H1 (cell line): Measurements from ENCODE around the gene KISS1. TPM values are rescaled to one million over a fixed set of nuclear protein-coding genes. Genes with fewer than 3 reads are reported as not detected.

Source experiments
- CTCF ChIA-PET: fragments of 300-600 bp; sonication (Branson Sonifier 250); formaldehyde crosslinking; loops from one replicate; lab custom pipeline; 2021; ENCODE audit not compliant: partially characterized antibody; lab: Charles Lee
- POLR2A ChIA-PET: fragments of 300-600 bp; sonication (Branson Sonifier 250); formaldehyde crosslinking; loops from one replicate; lab custom pipeline; 2021; ENCODE audit warnings: inconsistent platforms; ENCODE audit not compliant: partially characterized antibody; lab: Charles Lee
- DNase-seq, 2 experiments: peaks; one replicate each; pipeline versions ENCODE4 v3.0.0 to v3.0.0-alpha.2; 2010 to 2022; ENCODE audit warnings: low spot score in 2 of 2, low read depth in 1 of 2, mixed read lengths in 1 of 2
- FAIRE-seq: peaks from 2 replicates; lab custom pipeline; 2011; peaks lifted over from hg19 to GRCh38; lab: Jason Lieb, UNC
- H2AFZ ChIP-seq: 2 replicates; pipeline ENCODE4 v1.8.1; 2012; ENCODE audit warnings: low read length, inconsistent platforms
- H2AK5ac ChIP-seq: 2 replicates; pipeline ENCODE4 v1.6.1; 2013; ENCODE audit warnings: low read depth, low read length
- H2BK120ac ChIP-seq: replicated peaks from 2 replicates; pipeline ENCODE3; 2013; ENCODE audit warnings: low read depth, low read length, inconsistent platforms
- H2BK12ac ChIP-seq: 2 replicates; pipeline ENCODE4 v1.6.1; 2013; ENCODE audit warnings: low read depth, low read length
- H2BK15ac ChIP-seq: 2 replicates; pipeline ENCODE4 v1.6.1; 2013; ENCODE audit warnings: low read length
- H2BK20ac ChIP-seq: 2 replicates; pipeline ENCODE4 v1.6.1; 2013; ENCODE audit warnings: low read length
- H2BK5ac ChIP-seq: 2 replicates; pipeline ENCODE4 v1.6.1; 2013; ENCODE audit warnings: low read depth, low read length
- H3K14ac ChIP-seq: 2 replicates; pipeline ENCODE4 v1.6.1; 2013; ENCODE audit warnings: inconsistent platforms; ENCODE audit not compliant: insufficient read length
- H3K18ac ChIP-seq: 2 replicates; pipeline ENCODE4 v1.6.1; 2013; ENCODE audit warnings: low read length; ENCODE audit errors: extremely low read depth
- H3K23ac ChIP-seq: 2 replicates; pipeline ENCODE4 v1.6.1; 2013; ENCODE audit warnings: inconsistent platforms; ENCODE audit not compliant: insufficient read length
- H3K23me2 ChIP-seq: 2 replicates; pipeline ENCODE4 v1.6.1; 2013; ENCODE audit warnings: low read depth, low read length
- H3K27ac ChIP-seq: 2 replicates; pipeline ENCODE4 v1.6.1; 2011; ENCODE audit warnings: low read depth, low read length, inconsistent platforms
- H3K27me3 ChIP-seq, 4 experiments: replicated peaks in 1 of 4; 1 replicate in 1 of 4; 2 replicates in 3 of 4; pipeline versions ENCODE4 v1.6.1 to v1.8.1; 2011 to 2013; ENCODE audit warnings: low read length in 3 of 4, mild to moderate bottlenecking in 3 of 4, inconsistent platforms in 2 of 4, mixed read lengths in 2 of 4, moderate library complexity in 1 of 4; ENCODE audit not compliant: control insufficient read depth in 3 of 4, insufficient read depth in 3 of 4; ENCODE audit errors: extremely low read depth in 1 of 4
- H3K36me3 ChIP-seq, 4 experiments: 2 replicates each; pipeline versions ENCODE4 v1.6.1 to v1.8.1; 2011 to 2013; ENCODE audit warnings: mild to moderate bottlenecking in 4 of 4, low read length in 3 of 4, moderate library complexity in 2 of 4, control low read depth in 1 of 4, inconsistent platforms in 1 of 4; ENCODE audit not compliant: insufficient read depth in 4 of 4, control insufficient read depth in 2 of 4
- H3K4ac ChIP-seq: replicated peaks from 2 replicates; pipeline ENCODE3; 2013; ENCODE audit warnings: low read length, low read depth, mixed read lengths, inconsistent platforms; ENCODE audit not compliant: insufficient read length
- H3K4me1 ChIP-seq, 4 experiments: replicated peaks in 1 of 4; 1 replicate in 1 of 4; 2 replicates in 3 of 4; pipeline versions ENCODE4 v1.6.1 to v1.8.1; 2011 to 2013; ENCODE audit warnings: low read length in 3 of 4, inconsistent platforms in 2 of 4, mixed read lengths in 1 of 4; ENCODE audit not compliant: insufficient read depth in 4 of 4, control insufficient read depth in 3 of 4
- H3K4me2 ChIP-seq, 2 experiments: 2 replicates each; pipeline versions ENCODE4 v1.6.1 to v1.8.1; 2011 to 2013; ENCODE audit warnings: low read depth in 2 of 2, low read length in 2 of 2, control low read depth in 1 of 2, inconsistent platforms in 1 of 2, mild to moderate bottlenecking in 1 of 2; ENCODE audit not compliant: insufficient read depth in 1 of 2
- H3K4me3 ChIP-seq, 4 experiments: fragments of 200-600, 300-600 bp in 1 of 4; sonication (generic), shearing (Covaris generic), sonication (Bioruptor Twin) in 1 of 4; 2 replicates each; pipeline versions ENCODE4 v1.5.1 to v1.8.1; 2011 to 2016; ENCODE audit warnings: low read length in 4 of 4, low read depth in 3 of 4, control low read depth in 2 of 4, inconsistent platforms in 2 of 4, mild to moderate bottlenecking in 2 of 4, mixed read lengths in 1 of 4, moderate library complexity in 1 of 4; ENCODE audit not compliant: insufficient read depth in 2 of 4; ENCODE audit errors: extremely low read depth in 1 of 4
- H3K56ac ChIP-seq: replicated peaks from 2 replicates; pipeline ENCODE3; 2013; ENCODE audit warnings: low read depth, mild to moderate bottlenecking, mixed read lengths, low read length, inconsistent platforms; ENCODE audit not compliant: insufficient read length
- H3K79me1 ChIP-seq: 2 replicates; pipeline ENCODE4 v1.6.1; 2013; ENCODE audit warnings: low read depth, low read length, control low read depth
- H3K79me2 ChIP-seq, 2 experiments: 2 replicates each; pipeline versions ENCODE4 v1.6.1 to v1.8.1; 2012 to 2013; ENCODE audit warnings: low read length in 2 of 2, mild to moderate bottlenecking in 2 of 2, inconsistent platforms in 1 of 2; ENCODE audit not compliant: insufficient read depth in 2 of 2, control insufficient read depth in 1 of 2
- H3K9ac ChIP-seq, 4 experiments: replicated peaks in 1 of 4; 1 replicate in 1 of 4; 2 replicates in 3 of 4; pipeline versions ENCODE4 v1.6.1 to v1.8.1; 2011 to 2013; ENCODE audit warnings: low read depth in 3 of 4, low read length in 3 of 4, control low read depth in 2 of 4, mild to moderate bottlenecking in 2 of 4, moderate library complexity in 2 of 4, inconsistent platforms in 1 of 4; ENCODE audit errors: extremely low read depth in 1 of 4
- H3K9me3 ChIP-seq, 2 experiments: 2 replicates each; pipeline versions ENCODE4 v1.6.1 to v1.8.1; 2012 to 2013; ENCODE audit warnings: mild to moderate bottlenecking in 2 of 2, moderate library complexity in 2 of 2, control low read depth in 1 of 2, inconsistent platforms in 1 of 2, low read depth in 1 of 2, low read length in 1 of 2, mixed read lengths in 1 of 2; ENCODE audit not compliant: insufficient read depth in 2 of 2
- H4K20me1 ChIP-seq, 2 experiments: replicated peaks in 1 of 2; 2 replicates each; pipeline versions ENCODE3 to v1.8.1; 2011 to 2013; ENCODE audit warnings: inconsistent platforms in 2 of 2, low read length in 2 of 2, mild to moderate bottlenecking in 1 of 2; ENCODE audit not compliant: insufficient read depth in 2 of 2, control insufficient read depth in 1 of 2
- H4K5ac ChIP-seq: 2 replicates; pipeline ENCODE4 v1.6.1; 2013; ENCODE audit warnings: low read length, low read depth, mixed read lengths, inconsistent platforms; ENCODE audit not compliant: insufficient read length
- H4K8ac ChIP-seq: 2 replicates; pipeline ENCODE4 v1.8.0; 2013; ENCODE audit warnings: mild to moderate bottlenecking, moderate library complexity, low read length, inconsistent platforms; ENCODE audit not compliant: insufficient read depth; ENCODE audit errors: extremely low read depth
- H4K91ac ChIP-seq: replicated peaks from 2 replicates; pipeline ENCODE3; 2013; ENCODE audit warnings: low read length, mixed read lengths, inconsistent platforms; ENCODE audit not compliant: insufficient read length
- ASH2L ChIP-seq: fragments of 200-600, 300-600 bp; sonication (generic); IDR thresholded peaks from one replicate; pipeline ENCODE4 v1.7.1; 2017; ENCODE audit warnings: low read length
- CBX5 ChIP-seq: fragments of 300-800, 300-1000 bp; sonication (generic); IDR thresholded peaks from 2 replicates; pipeline ENCODE4 v1.7.1; 2016; ENCODE audit warnings: antibody characterized with exemption, low read length, low read depth
- CTBP2 ChIP-seq: IDR thresholded peaks from 2 replicates; pipeline ENCODE4 v1.7.0; 2011; ENCODE audit warnings: borderline replicate concordance, mild to moderate bottlenecking, moderate library complexity, mixed read lengths, low read length; ENCODE audit not compliant: insufficient read depth, insufficient read length
- CTCF ChIP-seq, 3 experiments: IDR thresholded peaks; 1 replicate in 2 of 3; 2 replicates in 1 of 3; pipeline versions ENCODE4 v1.5.1 to v1.6.1; 2011; ENCODE audit warnings: low read length in 3 of 3, mild to moderate bottlenecking in 3 of 3, inconsistent platforms in 2 of 3, low read depth in 1 of 3, moderate library complexity in 1 of 3; ENCODE audit not compliant: insufficient read depth in 1 of 3; ENCODE audit errors: control extremely low read depth in 1 of 3
- GABPA ChIP-seq: IDR thresholded peaks from 2 replicates; pipeline ENCODE4 v1.6.1; 2011; ENCODE audit warnings: mild to moderate bottlenecking, low read length, moderate library complexity, borderline replicate concordance; ENCODE audit not compliant: insufficient read depth
- HDAC2 ChIP-seq, 2 experiments: fragments of 300-600 bp in 1 of 2; sonication (generic) in 1 of 2; IDR thresholded peaks; 2 replicates each; pipeline ENCODE4 v1.6.1; 2011 to 2012; ENCODE audit warnings: low read depth in 2 of 2, low read length in 2 of 2, mild to moderate bottlenecking in 2 of 2, moderate library complexity in 2 of 2, borderline replicate concordance in 1 of 2, inconsistent platforms in 1 of 2
- JUND ChIP-seq: IDR thresholded peaks from 2 replicates; pipeline ENCODE4 v1.6.1; 2011; ENCODE audit warnings: mild to moderate bottlenecking, improper control_type of control experiment, low read length
- SP2 ChIP-seq: IDR thresholded peaks from 2 replicates; pipeline ENCODE4 v1.6.1; 2012; ENCODE audit warnings: mild to moderate bottlenecking, low read length, inconsistent platforms
- SP4 ChIP-seq: IDR thresholded peaks from 2 replicates; pipeline ENCODE4 v1.6.1; 2012; ENCODE audit warnings: low read length, inconsistent platforms
- SRF ChIP-seq: IDR thresholded peaks from 2 replicates; pipeline ENCODE4 v1.6.1; 2011; ENCODE audit warnings: mild to moderate bottlenecking, low read depth, low read length, moderate library complexity
- TAF7 ChIP-seq: optimal IDR thresholded peaks from 2 replicates; pipeline ENCODE3; 2011; ENCODE audit warnings: low read depth, mild to moderate bottlenecking, inconsistent platforms, low read length, moderate library complexity, borderline replicate concordance
- YY1 ChIP-seq: IDR thresholded peaks from 2 replicates; pipeline ENCODE4 v1.6.1; 2011; ENCODE audit warnings: low read depth, mild to moderate bottlenecking, low read length
- WGBS, 2 experiments: shearing (Covaris generic) in 1 of 2; methylation state at CpG; one replicate each; pipeline versions ENCODE4 v1.1.6 to v1.1.7; 2013 to 2015; ENCODE audit warnings: low lambda C conversion rate in 2 of 2, mixed read lengths in 2 of 2, inconsistent platforms in 1 of 2, low coverage in 1 of 2, missing lambda C conversion rate in 1 of 2; ENCODE audit not compliant: insufficient replicate concordance in 2 of 2, insufficient coverage in 1 of 2, insufficient read length in 1 of 2; ENCODE audit errors: extremely low coverage in 1 of 2, missing lambda C conversion rate in 1 of 2; 5-methylcytosine and 5-hydroxymethylcytosine counted together
- polyA plus RNA-seq, 7 experiments: library from polyadenylated mRNA; depleted of rRNA in 3 of 7; stranded (reverse) in 5 of 7; unstranded in 2 of 7; fragments of >200 nt in 5 of 7; fragments of 200-250 nt in 2 of 7; gene quantifications; 1 replicate in 5 of 7; 2 replicates in 1 of 7; 4 replicates in 1 of 7; pipeline versions ENCODE4 v1.2.1 to v1.2.3, GENCODE V29; 2011 to 2013; ENCODE audit warnings: missing spikeins in 2 of 7, mixed read lengths in 2 of 7
- total RNA-seq: library from RNA; stranded (reverse); fragmentation: NEBNext Ultra II Directional; extraction: Animal tissue kit (Norgen Biotek cat#: 25700); gene quantifications from 2 replicates; pipeline ENCODE4 v1.2.1, GENCODE V29; 2021

The KISS1 gene
- total and polyA plus RNA-seq, 2 of the 8 experiments (the other 6 are each of a cell fraction or from before 2014, with no cell fraction given) = 0.71 TPM; not detected in 1

DNA sequence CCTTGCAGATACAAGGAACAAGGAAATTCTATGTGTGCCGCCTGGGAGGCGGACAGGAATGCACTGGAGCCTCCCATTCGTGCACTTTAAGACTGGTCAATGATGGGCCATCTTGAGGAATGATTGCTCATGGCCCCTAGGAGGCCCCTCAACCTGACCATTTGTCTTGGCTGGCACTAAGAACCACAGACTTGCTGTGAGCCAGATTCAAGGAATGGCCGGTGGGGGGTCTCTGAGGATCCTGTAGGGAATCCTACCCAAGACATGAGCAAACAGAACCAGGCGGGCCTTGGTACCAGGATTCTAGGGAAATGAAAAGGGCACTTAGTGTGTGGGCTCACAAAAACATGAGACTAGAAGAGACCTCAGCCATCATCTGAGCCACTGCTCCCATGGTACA is 45.6 kb upstream of the KISS1 start:
- Histone ChIP-seq H2BK5ac (no peak overlapping the region), H3K23me2 (no peaks in the 10 kb centered on the region), H2BK12ac (no peak overlapping the region), H3K23ac (no peak overlapping the region), H3K4me3 (no peak overlapping the region), H2BK120ac (no peak overlapping the region), H4K8ac (no peak overlapping the region), H3K79me2 (no peaks in the 10 kb centered on the region), H3K4ac (no peak overlapping the region), H2BK15ac (no peak overlapping the region), H3K9me3 (no peaks in the 10 kb centered on the region), H3K79me1 (no peaks in the 10 kb centered on the region), H3K27ac (no peak overlapping the region), H4K91ac (no peak overlapping the region), H2AFZ (no peak overlapping the region), H2AK5ac (no peak overlapping the region), H4K20me1 (no peaks in the 10 kb centered on the region), H3K27me3 (no peaks in the 10 kb centered on the region), H3K56ac (no peak overlapping the region), H3K14ac (no peak overlapping the region), H2BK20ac (no peak overlapping the region), H3K18ac (no peak overlapping the region), H3K4me2 (no peak overlapping the region), H3K36me3 (0 out of 8 replicates have a peak, but pooled peaks cover 0 to 4% (median 0%) of the 10 kb centered on the region in 4 experiments), H4K5ac (no peak overlapping the region), H3K9ac (no peak overlapping the region), H3K4me1 (no peaks in the 10 kb centered on the region)
- CTCF ChIA-PET = interaction anchor here (0.6 to 5.3 kb wide), 6 partner anchors 12 to 157 kb away, joined by 3 to 43 read pairs (median 4); partner anchors contain the start of gene PLEKHA6
- 92% methylated on average over 5 of the region's 5 CpGs; no CpG with 5 or more reads in 1 of the 2 experiments for WGBS, 2 experiments
- no peak for FAIRE-seq
- DNase-seq = no peak
- POLR2A ChIA-PET = interaction anchor here (1.2 kb wide), 1 partner anchor 12 kb away, joined by 3 read pairs; no protein-coding TSS in a partner anchor
- TF ChIP-seq SP2 (no peak), ASH2L (no peak), CTCF (IDR thresholded peaks at IDR 0.05; ENCODE audit: control extremely low read depth in 1 of 3, insufficient read depth in 1 of 3, low read depth in 1 of 3, low read length in 3 of 3) (no peak), TAF7 (no peak), CBX5 (no peak), GABPA (no peak), CTBP2 (no peak), YY1 (no peak), HDAC2 (IDR thresholded peaks at IDR 0.05; ENCODE audit: borderline replicate concordance in 1 of 2, low read depth in 2 of 2, low read length in 2 of 2) (no peak), JUND (no peak), SP4 (no peak), SRF (no peak)
